Right cardiac atrium (tissue), 5 donors: Measurements from ENCODE around the gene KRT73. TPM values are rescaled to one million over a fixed set of nuclear protein-coding genes. Genes with fewer than 3 reads are reported as not detected.

ENCODE experiments used
- ATAC-seq, 2 donors: fragments of 200-7000 bp; cut with Tn5 transposase; one replicate each; pipeline versions ENCODE4 v1.8.0 to v1.9.1; 2020; ENCODE audit warnings: moderate library complexity in 2 of 2, mild to moderate bottlenecking in 1 of 2
- DNase-seq, 3 donors: peaks; one replicate each; pipeline ENCODE4 v3.0.0-alpha.2; 2020
- H3K27ac ChIP-seq: one replicate; pipeline ENCODE4 v1.5.1; 2013; ENCODE audit warnings: mild to moderate bottlenecking, low read length, control low read depth, moderate library complexity
- H3K27me3 ChIP-seq: one replicate; pipeline ENCODE4 v1.6.1; 2013; ENCODE audit not compliant: control insufficient read depth, insufficient read depth
- H3K4me1 ChIP-seq: one replicate; pipeline ENCODE4 v1.6.1; 2013; ENCODE audit warnings: low read length; ENCODE audit not compliant: control insufficient read depth, insufficient read depth
- H3K4me3 ChIP-seq: one replicate; pipeline ENCODE4 v1.5.1; 2013; ENCODE audit warnings: low read length, control low read depth
- H3K9me3 ChIP-seq: one replicate; pipeline ENCODE4 v1.6.1; 2013; ENCODE audit warnings: low read length; ENCODE audit not compliant: control insufficient read depth
- WGBS: extraction: QIAGEN DNeasy Blood & Tissue Kit; methylation state at CpG from one replicate; pipeline ENCODE4 v1.1.7; 2013; 5-methylcytosine and 5-hydroxymethylcytosine counted together
- intact Hi-C, 4 donors: fragments of 100-400 bp; cut with DNase I; formaldehyde crosslinking; loops; one replicate each; pipeline versions ENCODE4 v1.11.0 to v1.14.0; 2022 to 2023
- polyA plus RNA-seq: library from polyadenylated mRNA; stranded (reverse); fragments of 200-250 nt; gene quantifications from one replicate; pipeline ENCODE4 v1.2.3, GENCODE V29; 2013
- total RNA-seq, 4 donors: library from RNA; stranded (reverse); fragmentation: NEBNext Ultra II Directional; extraction: Animal tissue kit (Norgen Biotek cat#: 25700); gene quantifications; one replicate each; pipeline ENCODE4 v1.2.1, GENCODE V29; 2021
- donor health status: healthy with polysubstance abuse.
- donor health status: DM: no; HTN: yes; CAD: no.
- donor health status: DM: no; HTN: no; CAD: no.
- donor health status: DM: no; HTN: yes; CAD: no; lungs with severe emphysema.
- donor health status: DM: yes; HTN: yes; CAD: no.

KRT73 gene
- total and polyA plus RNA-seq, 5 donors, result not detected

GRCh38 chr12:52658196-52658595 lies 39.8 kb upstream of the KRT73 start:
- no peak overlapping the region for H3K27ac ChIP-seq
- H3K9me3 ChIP-seq, result no peaks in the 10 kb centered on the region
- no peaks in the 10 kb centered on the region for H3K27me3 ChIP-seq
- 70% methylated on average over 4 of the region's 4 CpGs for WGBS
- H3K4me1 ChIP-seq, result peaks cover 2% of the 10 kb centered on the region
- DNase-seq, result no peak
- intact Hi-C loops, result no loop called here
- H3K4me3 ChIP-seq, result no peak overlapping the region
- ATAC-seq, result no peak

DNA sequence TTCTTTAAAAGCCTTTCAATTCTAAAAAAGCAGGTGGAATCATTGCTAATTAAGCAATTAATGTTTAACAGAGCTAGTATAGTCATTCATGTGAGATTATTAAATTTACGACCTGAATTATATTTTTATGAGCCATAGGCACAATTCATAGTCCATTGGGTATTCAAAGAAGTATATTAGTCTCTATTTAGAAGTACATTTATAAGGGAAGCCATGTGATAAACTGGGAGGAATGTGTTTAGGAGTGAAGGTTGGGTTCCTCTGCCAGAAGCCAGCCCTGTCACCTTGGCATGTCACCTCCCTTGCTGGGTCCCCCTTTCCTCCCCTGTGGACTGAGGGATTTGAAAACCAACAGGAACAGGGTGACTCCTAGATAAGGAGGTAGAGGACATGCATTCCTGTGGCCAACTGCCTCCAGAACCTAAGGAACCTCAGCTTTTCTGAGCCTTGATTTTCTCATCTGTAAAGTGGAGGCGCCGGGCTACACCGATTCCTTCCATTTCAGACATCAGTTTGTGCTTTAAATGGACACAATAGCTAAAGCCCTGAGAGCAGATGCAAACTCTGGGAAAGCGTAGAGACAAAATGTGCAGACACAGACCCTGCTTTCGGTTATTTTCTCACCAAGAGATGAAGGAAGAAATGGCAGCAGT lies 39.0 kb upstream of the KRT73 start:
- Histone ChIP-seq H3K27me3 (no peaks in the 10 kb centered on the region), H3K27ac (no peak overlapping the region), H3K4me3 (no peak overlapping the region), H3K4me1 (peaks cover 2% of the 10 kb centered on the region), H3K9me3 (no peaks in the 10 kb centered on the region)
- intact Hi-C loops, result no loop called here
- ATAC-seq (no peak), DNase-seq (no peak)
- 91% methylated on average over 6 of the region's 6 CpGs for WGBS

DNA sequence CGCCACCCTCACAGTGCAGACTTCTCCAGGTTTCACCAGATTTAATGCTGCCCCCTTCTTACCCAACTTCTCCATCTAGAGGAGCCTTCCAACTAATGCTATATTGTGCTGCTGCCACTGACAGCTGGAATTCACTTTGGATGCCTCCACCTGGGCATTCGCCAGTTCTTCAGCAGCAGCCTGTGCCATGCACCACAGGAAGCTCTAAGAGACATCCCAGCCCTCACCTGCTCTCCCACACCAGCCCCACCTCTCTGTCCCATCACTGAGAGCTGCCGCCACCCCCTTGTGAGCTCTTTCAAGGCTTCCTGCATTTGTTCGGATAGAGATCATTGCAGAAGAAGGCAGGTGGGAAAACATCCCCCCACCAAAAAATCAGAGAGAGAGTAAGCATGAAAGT lies 38.3 kb upstream of the KRT73 start:
- intact Hi-C loops, result no loop called here
- peaks cover 2% of the 10 kb centered on the region for H3K4me1 ChIP-seq
- DNase-seq (no peak), ATAC-seq (no peak)
- H3K27me3 ChIP-seq, result no peaks in the 10 kb centered on the region
- no peak overlapping the region for H3K27ac ChIP-seq
- no peaks in the 10 kb centered on the region for H3K9me3 ChIP-seq
- H3K4me3 ChIP-seq, result no peak overlapping the region
- 76% methylated on average over 4 of the region's 4 CpGs for WGBS

DNA sequence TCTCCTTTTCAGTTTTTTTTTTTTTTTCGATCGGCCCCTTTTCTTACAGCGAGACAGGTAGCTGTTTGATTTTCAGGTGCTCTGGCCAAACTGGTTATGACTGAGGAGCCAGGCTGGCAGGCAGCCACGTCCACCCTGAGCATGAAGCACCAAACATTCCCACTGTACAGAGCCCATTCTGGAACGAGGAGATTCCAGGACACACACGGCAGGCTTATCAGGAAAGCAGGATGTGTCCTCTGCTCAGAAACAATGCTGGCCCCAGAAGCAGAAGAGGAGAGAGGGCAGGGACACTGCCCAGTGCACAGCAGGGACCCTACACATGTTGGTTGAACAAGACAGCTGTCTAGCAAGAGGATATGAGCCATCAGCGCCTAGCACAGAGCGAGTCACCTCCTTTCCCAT lies 37.4 kb upstream of the KRT73 start:
- no peaks in the 10 kb centered on the region for H3K27me3 ChIP-seq
- no peaks in the 10 kb centered on the region for H3K9me3 ChIP-seq
- no peak overlapping the region for H3K4me3 ChIP-seq
- 54% methylated on average over 8 of the region's 8 CpGs for WGBS
- peaks cover 2% of the 10 kb centered on the region for H3K4me1 ChIP-seq
- no peak overlapping the region for H3K27ac ChIP-seq
- DNase-seq (peak in 1 of 3 donors; percentile 67), ATAC-seq (peak; percentile 40 to 65)
- intact Hi-C loops, result no loop called here

GRCh38 chr12:52655251-52655650 lies 36.9 kb upstream of the KRT73 start:
- no peak for DNase-seq
- Histone ChIP-seq H3K9me3 (no peaks in the 10 kb centered on the region), H3K4me1 (peaks cover 2% of the 10 kb centered on the region), H3K27ac (no peak overlapping the region), H3K4me3 (no peak overlapping the region), H3K27me3 (no peaks in the 10 kb centered on the region)
- ATAC-seq, result no peak
- intact Hi-C loops, result no loop called here
- WGBS, result 52% methylated on average over 6 of the region's 6 CpGs

- Histone ChIP-seq H3K4me3 (no peak within 1 kb of the TSS), H3K27me3 (no peaks in the 10 kb centered on the region), H3K4me1 (no peaks in the 10 kb centered on the region), H3K27ac (no peak within 1 kb of the TSS), H3K9me3 (no peaks in the 10 kb centered on the region)
- WGBS, result 96% methylated on average over 16 of the region's 16 CpGs
- intact Hi-C loops, result no loop called here
- ATAC-seq (no peak), DNase-seq (no peak)
These were observed 33.4 kb upstream of the KRT73 start, which contains the start of gene KRT2 for GRCh38 chr12:52651726-52652261. KRT2 (minus strand) TSS chr12:52652211; CDS start chr12:52652142, 69 bp downstream.

DNA sequence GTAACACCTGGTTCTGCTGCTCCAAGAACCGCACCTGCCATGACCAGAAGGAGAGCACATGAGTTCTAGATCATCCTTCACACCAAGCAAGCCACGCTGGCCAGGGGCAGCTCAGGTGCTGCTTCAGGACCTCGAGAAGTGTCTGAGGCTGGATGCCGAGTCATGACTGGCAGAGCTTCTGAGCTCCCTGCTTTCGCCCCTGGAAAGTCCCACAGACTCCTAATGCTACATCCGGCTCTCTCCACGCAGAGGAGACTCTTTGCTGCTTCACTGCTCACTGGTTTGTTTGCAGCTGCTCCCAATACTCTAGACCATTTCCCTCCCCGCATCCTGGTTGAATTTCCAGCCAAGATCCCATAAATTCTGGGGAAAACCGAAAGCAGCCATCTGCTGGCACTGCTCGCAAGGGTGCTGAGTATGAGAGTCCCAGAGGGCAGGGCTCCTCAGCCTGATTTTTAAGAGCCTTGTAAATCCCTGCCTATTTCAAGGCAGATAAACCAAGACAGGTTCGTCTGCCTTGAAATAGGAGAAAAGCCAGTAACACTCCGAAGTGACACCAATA lies 32.2 kb upstream of the KRT73 start:
- H3K27me3 ChIP-seq, result no peaks in the 10 kb centered on the region
- intact Hi-C loops, result no loop called here
- DNase-seq (no peak), ATAC-seq (peak in 1 of 2 donors; percentile 63)
- no peak overlapping the region for H3K4me3 ChIP-seq
- no peaks in the 10 kb centered on the region for H3K4me1 ChIP-seq
- H3K9me3 ChIP-seq, result no peaks in the 10 kb centered on the region
- no peak overlapping the region for H3K27ac ChIP-seq
- WGBS, result 66% methylated on average over 12 of the region's 12 CpGs

DNA sequence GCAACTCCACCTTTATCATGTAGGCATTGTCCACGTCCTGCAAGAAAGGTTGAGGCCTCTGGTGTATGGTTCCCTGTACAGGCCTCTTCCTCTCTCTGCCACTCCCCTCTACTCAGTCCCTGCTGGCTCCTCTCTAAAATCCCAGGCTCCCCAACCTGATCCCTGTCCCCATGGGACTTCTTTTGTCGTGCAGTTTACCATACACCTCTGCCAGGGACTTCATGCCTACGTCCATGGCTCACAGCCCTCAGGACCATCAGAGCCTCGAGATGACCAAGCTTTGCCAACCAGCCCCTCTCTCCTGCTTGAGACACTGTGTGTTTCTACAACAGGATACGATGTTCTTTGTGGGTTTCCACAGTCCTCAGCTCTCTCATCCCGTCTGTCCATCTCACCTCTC lies 30.7 kb upstream of the KRT73 start:
- intact Hi-C loops, result no loop called here
- Histone ChIP-seq H3K4me3 (no peak overlapping the region), H3K27ac (no peak overlapping the region), H3K9me3 (no peaks in the 10 kb centered on the region), H3K4me1 (no peaks in the 10 kb centered on the region), H3K27me3 (no peaks in the 10 kb centered on the region)
- ATAC-seq, result no peak
- no peak for DNase-seq
- 71% methylated on average over 6 of the region's 6 CpGs for WGBS

DNA sequence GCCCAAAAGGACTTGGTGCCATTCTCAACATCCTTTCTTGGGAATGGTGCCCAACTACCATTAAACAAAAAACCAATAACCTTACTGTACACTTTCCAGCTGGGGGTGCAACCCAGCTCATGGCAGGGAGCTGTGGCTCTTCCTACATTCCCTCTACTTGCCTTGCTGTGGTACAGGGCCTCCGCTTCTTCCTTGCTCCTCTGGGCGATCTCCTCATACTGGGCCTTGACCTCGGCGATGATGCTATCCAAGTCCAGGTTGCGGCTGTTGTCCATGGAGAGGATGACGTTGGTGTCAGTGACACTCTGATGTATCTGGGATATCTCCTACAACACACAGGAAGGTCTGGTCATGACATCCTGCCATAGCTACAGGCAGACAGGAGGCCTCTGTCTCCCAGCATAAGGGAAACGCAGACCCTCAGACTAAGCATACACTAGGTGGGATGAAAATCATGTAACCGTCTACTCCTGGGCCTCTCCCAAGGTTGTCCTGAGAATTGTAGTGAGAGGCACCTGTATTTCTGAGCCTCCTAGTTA lies 29.7 kb upstream of the KRT73 start:
- no peaks in the 10 kb centered on the region for H3K4me1 ChIP-seq
- DNase-seq, result no peak
- intact Hi-C loops, result no loop called here
- no peaks in the 10 kb centered on the region for H3K27me3 ChIP-seq
- ATAC-seq, result no peak
- no peak overlapping the region for H3K27ac ChIP-seq
- H3K9me3 ChIP-seq, result no peaks in the 10 kb centered on the region
- WGBS, result 87% methylated on average over 8 of the region's 8 CpGs
- no peak overlapping the region for H3K4me3 ChIP-seq

- Histone ChIP-seq H3K9me3 (no peaks in the 10 kb centered on the region), H3K27ac (no peak overlapping the region), H3K4me3 (no peak overlapping the region), H3K27me3 (no peaks in the 10 kb centered on the region), H3K4me1 (no peaks in the 10 kb centered on the region)
- ATAC-seq (no peak), DNase-seq (no peak)
- intact Hi-C loops, result no loop called here
- 87% methylated on average over 9 of the region's 9 CpGs for WGBS
These were observed 29.2 kb upstream of the KRT73 start for GRCh38 chr12:52647601-52648000.

DNA sequence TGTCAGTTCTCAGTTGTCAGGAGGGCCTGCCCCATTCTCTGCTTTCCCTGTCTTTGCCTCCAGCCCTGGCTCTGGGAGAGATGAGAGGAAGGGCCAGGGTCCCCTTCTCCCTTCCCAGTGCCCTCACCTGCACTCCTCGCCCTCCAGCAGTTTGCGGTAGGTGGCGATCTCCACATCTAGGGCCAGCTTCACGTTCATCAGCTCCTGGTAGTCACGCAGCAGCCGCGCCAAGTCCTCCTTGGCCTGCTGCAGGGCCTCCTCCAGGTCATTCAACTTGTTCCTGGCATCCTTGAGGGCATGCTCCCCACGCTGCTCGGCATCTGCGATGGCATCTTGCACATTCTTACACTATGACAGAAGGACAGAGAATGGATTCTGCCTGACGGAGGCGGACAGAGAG lies 28.3 kb upstream of the KRT73 start:
- DNase-seq (no peak), ATAC-seq (no peak)
- Histone ChIP-seq H3K27ac (no peak overlapping the region), H3K4me3 (no peak overlapping the region), H3K9me3 (no peaks in the 10 kb centered on the region), H3K27me3 (no peaks in the 10 kb centered on the region), H3K4me1 (no peaks in the 10 kb centered on the region)
- intact Hi-C loops, result no loop called here
- 80% methylated on average over 12 of the region's 12 CpGs for WGBS
